Thoracic aorta (tissue), 2 donors: ENCODE measurements around the gene WNT1. TPM values are rescaled to one million over a fixed set of nuclear protein-coding genes. Genes with fewer than 3 reads are reported as not detected.
A peak's percentile ranks its signal among the peaks of the same experiment; 100 is the strongest.

Source experiments
- ATAC-seq: fragments of 150-250 bp; one replicate; pipeline ENCODE4 v1.8.0; 2017; ENCODE audit warnings: low read depth; ENCODE audit not compliant: insufficient number of reproducible peaks, low FRiP score
- DNase-seq: peaks from one replicate; pipeline ENCODE4 v3.0.0-alpha.2; 2020; ENCODE audit warnings: low spot score
- H3K27ac ChIP-seq, 2 donors: fragments of 200-600 bp; sonication (generic); 1 replicate in 1 of 2; 2 replicates in 1 of 2; pipeline ENCODE4 v1.5.1; 2016; ENCODE audit warnings: mild to moderate bottlenecking in 2 of 2, moderate library complexity in 2 of 2
- H3K27me3 ChIP-seq: fragments of 200-600 bp; sonication (generic); replicated peaks from 2 replicates; pipeline ENCODE4 v1.6.0; 2016; ENCODE audit warnings: mild to moderate bottlenecking; ENCODE audit not compliant: insufficient read depth
- H3K36me3 ChIP-seq: fragments of 200-600 bp; sonication (generic); one replicate; pipeline ENCODE4 v1.5.1; 2016
- H3K4me1 ChIP-seq, 2 donors: fragments of 200-600 bp; sonication (generic); 1 replicate in 1 of 2; 2 replicates in 1 of 2; pipeline versions ENCODE4 v1.5.1 to v1.6.0; 2016; ENCODE audit warnings: low read depth in 2 of 2, mild to moderate bottlenecking in 1 of 2; ENCODE audit not compliant: control insufficient read depth in 1 of 2
- H3K4me3 ChIP-seq: fragments of 200-600 bp; sonication (generic); 2 replicates; pipeline ENCODE4 v1.5.1; 2016; ENCODE audit warnings: mild to moderate bottlenecking
- H3K9me3 ChIP-seq: fragments of 200-600 bp; sonication (generic); 2 replicates; pipeline ENCODE4 v1.5.1; 2016
- total RNA-seq, 2 donors: library from RNA; depleted of rRNA; stranded (reverse); fragments of >200 nt; gene quantifications; one replicate each; pipeline versions ENCODE4 v1.1.0 to v1.2.3, GENCODE V29; 2016
- TF ChIP-seq, protein P1 (sequence below): fragments of 200-600 bp; sonication (generic); IDR thresholded peaks from one replicate; pipeline ENCODE4 v1.5.1; 2019; ENCODE audit warnings: antibody characterized with exemption

The WNT1 gene
- total RNA-seq, 2 donors from 2014 or later = 1.2 TPM; not detected in 1

DNA sequence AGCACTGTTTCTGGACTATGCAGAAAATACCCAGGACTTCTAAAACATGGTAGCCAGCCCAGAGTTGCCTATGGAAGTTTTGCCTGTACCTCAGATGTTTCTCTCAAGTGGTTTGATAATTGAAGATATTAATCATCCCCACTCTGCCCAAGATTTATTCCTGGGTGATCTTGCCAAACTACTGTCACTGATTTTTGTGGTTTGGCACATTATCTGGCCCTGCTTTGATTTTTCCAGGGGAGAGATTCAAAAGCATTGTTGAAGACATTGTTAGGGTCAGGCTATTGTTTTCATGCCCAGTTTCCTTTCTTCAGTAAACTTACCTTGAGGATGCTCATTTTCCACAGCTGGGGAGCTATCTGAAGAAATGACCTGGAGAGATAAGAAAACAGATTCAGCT lies 34.6 kb downstream of the WNT1 start:
- H3K9me3 ChIP-seq = no peaks in the 10 kb centered on the region
- peaks cover 7% of the 10 kb centered on the region in 2 donors for H3K4me1 ChIP-seq
- H3K27me3 ChIP-seq = no peaks in the 10 kb centered on the region
- TF ChIP-seq, protein P1, sequence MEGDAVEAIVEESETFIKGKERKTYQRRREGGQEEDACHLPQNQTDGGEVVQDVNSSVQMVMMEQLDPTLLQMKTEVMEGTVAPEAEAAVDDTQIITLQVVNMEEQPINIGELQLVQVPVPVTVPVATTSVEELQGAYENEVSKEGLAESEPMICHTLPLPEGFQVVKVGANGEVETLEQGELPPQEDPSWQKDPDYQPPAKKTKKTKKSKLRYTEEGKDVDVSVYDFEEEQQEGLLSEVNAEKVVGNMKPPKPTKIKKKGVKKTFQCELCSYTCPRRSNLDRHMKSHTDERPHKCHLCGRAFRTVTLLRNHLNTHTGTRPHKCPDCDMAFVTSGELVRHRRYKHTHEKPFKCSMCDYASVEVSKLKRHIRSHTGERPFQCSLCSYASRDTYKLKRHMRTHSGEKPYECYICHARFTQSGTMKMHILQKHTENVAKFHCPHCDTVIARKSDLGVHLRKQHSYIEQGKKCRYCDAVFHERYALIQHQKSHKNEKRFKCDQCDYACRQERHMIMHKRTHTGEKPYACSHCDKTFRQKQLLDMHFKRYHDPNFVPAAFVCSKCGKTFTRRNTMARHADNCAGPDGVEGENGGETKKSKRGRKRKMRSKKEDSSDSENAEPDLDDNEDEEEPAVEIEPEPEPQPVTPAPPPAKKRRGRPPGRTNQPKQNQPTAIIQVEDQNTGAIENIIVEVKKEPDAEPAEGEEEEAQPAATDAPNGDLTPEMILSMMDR = no peak
- ATAC-seq = no peak
- H3K4me3 ChIP-seq = no peak overlapping the region
- H3K27ac ChIP-seq = no peak overlapping the region
- no peak for DNase-seq
- peaks cover 20% of the 10 kb centered on the region for H3K36me3 ChIP-seq

DNA sequence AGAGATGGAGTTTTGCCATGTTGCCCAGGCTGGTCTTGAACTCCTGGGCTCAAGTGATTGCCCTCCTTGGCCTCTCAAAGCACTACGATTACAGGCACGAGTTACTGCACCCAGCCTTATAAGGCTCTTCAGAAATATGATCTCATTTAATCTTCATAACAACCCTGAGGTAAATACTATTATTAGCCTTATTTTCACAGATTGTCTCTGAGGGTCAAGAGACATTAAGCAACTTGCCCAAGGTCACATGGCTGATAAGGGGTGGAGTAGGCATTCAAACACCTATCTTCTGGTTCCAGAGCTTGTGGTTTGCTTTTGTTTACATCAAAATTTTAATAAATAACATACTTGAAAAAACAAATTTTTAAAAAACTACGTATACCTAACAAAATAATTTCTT lies 35.3 kb downstream of the WNT1 start:
- no peaks in the 10 kb centered on the region for H3K9me3 ChIP-seq
- H3K4me3 ChIP-seq = no peak overlapping the region
- H3K36me3 ChIP-seq = peaks cover 20% of the 10 kb centered on the region
- H3K27me3 ChIP-seq = no peaks in the 10 kb centered on the region
- no peak overlapping the region for H3K27ac ChIP-seq
- DNase-seq (no peak), ATAC-seq (no peak)
- TF ChIP-seq, protein P1 = no peak
- peaks cover 7 to 12% of the 10 kb centered on the region in 2 donors for H3K4me1 ChIP-seq

DNA sequence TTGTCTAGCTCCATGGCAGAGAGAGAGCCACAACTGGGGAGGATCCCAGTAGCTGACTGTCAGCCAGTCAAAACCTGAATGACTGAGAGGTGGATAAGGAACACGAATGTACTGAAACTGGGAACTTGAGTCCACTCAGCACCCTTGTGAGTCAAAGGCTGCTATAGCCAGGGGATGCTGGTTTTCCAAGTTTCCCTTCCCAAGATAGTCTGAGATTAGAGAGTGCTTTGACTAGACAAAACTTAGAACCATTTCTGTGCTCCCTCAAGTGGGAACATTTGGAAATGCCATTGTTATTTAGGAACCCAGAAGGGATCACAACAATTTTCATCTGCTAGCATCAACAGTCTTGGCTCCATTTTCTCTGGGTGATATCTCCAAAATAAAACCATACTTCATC lies 36.4 kb downstream of the WNT1 start:
- Histone ChIP-seq H3K9me3 (no peaks in the 10 kb centered on the region), H3K27ac (no peak overlapping the region), H3K36me3 (peaks cover 20% of the 10 kb centered on the region), H3K27me3 (no peaks in the 10 kb centered on the region), H3K4me3 (no peak overlapping the region), H3K4me1 (peaks cover 10 to 12% of the 10 kb centered on the region in 2 donors)
- DNase-seq = no peak
- TF ChIP-seq, protein P1 = no peak
- ATAC-seq = no peak

GRCh38 chr12:49015196-49015595 lies 37.1 kb downstream of the WNT1 start:
- H3K4me3 ChIP-seq = no peak overlapping the region
- peaks cover 10 to 12% of the 10 kb centered on the region in 2 donors for H3K4me1 ChIP-seq
- no peak overlapping the region for H3K27ac ChIP-seq
- TF ChIP-seq, protein P1 = no peak
- DNase-seq = no peak
- no peaks in the 10 kb centered on the region for H3K9me3 ChIP-seq
- peaks cover 18% of the 10 kb centered on the region for H3K36me3 ChIP-seq
- no peak for ATAC-seq
- no peaks in the 10 kb centered on the region for H3K27me3 ChIP-seq

- Histone ChIP-seq H3K4me1 (peaks cover 10 to 12% of the 10 kb centered on the region in 2 donors), H3K27ac (peak overlapping the region; percentile 90 to 95), H3K36me3 (peaks cover 14% of the 10 kb centered on the region), H3K27me3 (no peaks in the 10 kb centered on the region), H3K4me3 (peak overlapping the region; percentile 90), H3K9me3 (no peaks in the 10 kb centered on the region)
- DNase-seq (no peak), ATAC-seq (peak; percentile 2)
- TF ChIP-seq, protein P1 = no peak
Observed at GRCh38 chr12:49017891-49018260, 39.8 kb downstream of the WNT1 start.
